H9 (cell line): ENCODE results near the gene HOXB1. TPM values are rescaled to one million over a fixed set of nuclear protein-coding genes. Genes with fewer than 3 reads are reported as not detected.

Source experiments
- DNase-seq: peaks from one replicate; pipeline ENCODE4 v3.0.0-alpha.2; 2017
- H2AFZ ChIP-seq: one replicate; pipeline ENCODE4 v1.6.1; 2013; ENCODE audit warnings: mild to moderate bottlenecking, low read length, control low read depth, moderate library complexity
- H2AK5ac ChIP-seq: 2 replicates; pipeline ENCODE4 v1.6.1; 2013; ENCODE audit warnings: low read length, control low read depth, mixed read lengths; ENCODE audit not compliant: insufficient read length
- H2BK120ac ChIP-seq: one replicate; pipeline ENCODE4 v1.6.1; 2013; ENCODE audit warnings: low read depth, mild to moderate bottlenecking, low read length, control low read depth, inconsistent platforms; ENCODE audit not compliant: poor library complexity, severe bottlenecking
- H2BK12ac ChIP-seq: 2 replicates; pipeline ENCODE4 v1.6.1; 2013; ENCODE audit warnings: low read length, control low read depth, mixed read lengths, low read depth; ENCODE audit not compliant: insufficient read length
- H2BK15ac ChIP-seq: 2 replicates; pipeline ENCODE4 v1.6.1; 2013; ENCODE audit warnings: low read depth, low read length, control low read depth
- H2BK20ac ChIP-seq: one replicate; pipeline ENCODE4 v1.6.1; 2013; ENCODE audit warnings: low read depth, mild to moderate bottlenecking, low read length, control low read depth, inconsistent platforms; ENCODE audit not compliant: poor library complexity, severe bottlenecking
- H2BK5ac ChIP-seq: 2 replicates; pipeline ENCODE4 v1.6.1; 2013; ENCODE audit warnings: low read length, control low read depth, mixed read lengths; ENCODE audit not compliant: insufficient read length
- H3K14ac ChIP-seq: 2 replicates; pipeline ENCODE4 v1.6.1; 2013; ENCODE audit warnings: low read length, control low read depth; ENCODE audit not compliant: insufficient read depth
- H3K18ac ChIP-seq: 2 replicates; pipeline ENCODE4 v1.6.1; 2013; ENCODE audit warnings: low read depth, mild to moderate bottlenecking, mixed read lengths, low read length, control low read depth; ENCODE audit not compliant: insufficient read length
- H3K23ac ChIP-seq: 2 replicates; pipeline ENCODE4 v1.6.1; 2013; ENCODE audit warnings: low read length, control low read depth, mixed read lengths, low read depth; ENCODE audit not compliant: insufficient read length
- H3K23me2 ChIP-seq: 2 replicates; pipeline ENCODE4 v1.6.1; 2013; ENCODE audit warnings: low read depth, mild to moderate bottlenecking, mixed read lengths, low read length, control low read depth; ENCODE audit not compliant: insufficient read length, poor library complexity, severe bottlenecking
- H3K27ac ChIP-seq: 2 replicates; pipeline ENCODE4 v1.5.1; 2013; ENCODE audit warnings: low read length, control low read depth, mixed read lengths, low read depth; ENCODE audit not compliant: insufficient read length
- H3K27me3 ChIP-seq: 2 replicates; pipeline ENCODE4 v1.6.1; 2013; ENCODE audit warnings: low read length, control low read depth, inconsistent platforms; ENCODE audit not compliant: insufficient read depth
- H3K4ac ChIP-seq: 2 replicates; pipeline ENCODE4 v1.6.1; 2013; ENCODE audit warnings: low read depth, mild to moderate bottlenecking, control low read depth, inconsistent platforms, low read length, moderate library complexity
- H3K4me1 ChIP-seq: 2 replicates; pipeline ENCODE4 v1.6.1; 2013; ENCODE audit warnings: low read length, control low read depth, inconsistent platforms; ENCODE audit not compliant: insufficient read depth
- H3K4me2 ChIP-seq: 2 replicates; pipeline ENCODE4 v1.6.1; 2013; ENCODE audit warnings: low read length, control low read depth, mixed read lengths; ENCODE audit not compliant: insufficient read length, insufficient read depth
- H3K56ac ChIP-seq: 2 replicates; pipeline ENCODE4 v1.6.1; 2013; ENCODE audit warnings: low read depth, mild to moderate bottlenecking, mixed read lengths, low read length, control low read depth; ENCODE audit not compliant: insufficient read length
- H3K79me1 ChIP-seq: 2 replicates; pipeline ENCODE4 v1.6.1; 2013; ENCODE audit warnings: low read depth, mild to moderate bottlenecking, moderate library complexity, low read length, control low read depth, inconsistent platforms; ENCODE audit not compliant: insufficient read depth, poor library complexity, severe bottlenecking
- H3K79me2 ChIP-seq: 2 replicates; pipeline ENCODE4 v1.6.1; 2013; ENCODE audit warnings: low read length, control low read depth, inconsistent platforms; ENCODE audit not compliant: insufficient read depth
- H3K9ac ChIP-seq: 2 replicates; pipeline ENCODE4 v1.6.1; 2013; ENCODE audit warnings: low read length, control low read depth, mixed read lengths; ENCODE audit not compliant: insufficient read length; ENCODE audit errors: extremely low read depth
- H3K9me3 ChIP-seq: one replicate; pipeline ENCODE4 v1.6.1; 2013; ENCODE audit warnings: low read depth, low read length, inconsistent platforms; ENCODE audit not compliant: control insufficient read depth
- H3T11ph ChIP-seq: one replicate; pipeline ENCODE4 v1.6.1; 2013; ENCODE audit warnings: mild to moderate bottlenecking, low read length, control low read depth, inconsistent platforms
- H4K20me1 ChIP-seq: one replicate; pipeline ENCODE4 v1.6.1; 2013; ENCODE audit not compliant: control insufficient read depth, insufficient read length, insufficient read depth
- H4K5ac ChIP-seq: 2 replicates; pipeline ENCODE4 v1.6.1; 2013; ENCODE audit warnings: low read depth, mild to moderate bottlenecking, mixed read lengths, low read length, control low read depth; ENCODE audit not compliant: insufficient read length
- H4K8ac ChIP-seq: replicated peaks from 2 replicates; pipeline ENCODE4 v1.6.1; 2013; ENCODE audit warnings: low read length, control low read depth, mixed read lengths, low read depth; ENCODE audit not compliant: insufficient read length
- H4K91ac ChIP-seq: 2 replicates; pipeline ENCODE4 v1.6.1; 2013; ENCODE audit warnings: low read depth, mild to moderate bottlenecking, moderate library complexity, mixed read lengths, low read length, control low read depth; ENCODE audit not compliant: insufficient read length
- H3K27ac Mint-ChIP-seq, 3 experiments: 2 replicates in 2 of 3; 3 replicates in 1 of 3; pipeline ENCODE4 v1.8.0; 2020 to 2021; ENCODE audit warnings: mixed read lengths in 3 of 3, mild to moderate bottlenecking in 1 of 3, moderate library complexity in 1 of 3
- H3K27me3 Mint-ChIP-seq: 2 replicates; pipeline ENCODE4 v1.8.0; 2021; ENCODE audit warnings: low read depth, mild to moderate bottlenecking, moderate library complexity, mixed read lengths
- H3K36me3 Mint-ChIP-seq, 3 experiments: 2 replicates in 2 of 3; 3 replicates in 1 of 3; pipeline ENCODE4 v1.8.0; 2020 to 2021; ENCODE audit warnings: low read depth in 3 of 3, mixed read lengths in 3 of 3; ENCODE audit not compliant: insufficient read depth in 1 of 3
- H3K4me1 Mint-ChIP-seq, 2 experiments: 2 replicates each; pipeline ENCODE4 v1.8.0; 2020; ENCODE audit warnings: mixed read lengths in 2 of 2
- H3K4me3 Mint-ChIP-seq, 2 experiments: 2 replicates in 1 of 2; 3 replicates in 1 of 2; pipeline ENCODE4 v1.8.0; 2020 to 2021; ENCODE audit warnings: mild to moderate bottlenecking in 2 of 2, mixed read lengths in 2 of 2, moderate library complexity in 1 of 2
- H3K9me3 Mint-ChIP-seq, 2 experiments: 2 replicates in 1 of 2; 3 replicates in 1 of 2; pipeline ENCODE4 v1.8.0; 2020; ENCODE audit warnings: mild to moderate bottlenecking in 2 of 2, mixed read lengths in 2 of 2, moderate library complexity in 1 of 2
- WGBS: extraction: QIAGEN DNeasy Blood & Tissue Kit; methylation state at CpG from one replicate; pipeline ENCODE4 v1.1.7; 2013; ENCODE audit warnings: missing lambda C conversion rate, low lambda C conversion rate, mixed read lengths; ENCODE audit not compliant: insufficient read length; ENCODE audit errors: extremely low coverage; 5-methylcytosine and 5-hydroxymethylcytosine counted together
- total RNA-seq: library from RNA; stranded (reverse); gene quantifications from 2 replicates; pipeline ENCODE4 v1.2.1, GENCODE V29; 2021
- TF ChIP-seq, protein P1 (sequence below): fragments of 200-600 bp; sonication (generic); conservative IDR thresholded peaks from 3 replicates; pipeline ENCODE4 v1.8.0; 2021; ENCODE audit warnings: antibody characterized with exemption, mild to moderate bottlenecking

The HOXB1 gene
- total RNA-seq, 1 experiment from 2014 or later, result not detected

DNA sequence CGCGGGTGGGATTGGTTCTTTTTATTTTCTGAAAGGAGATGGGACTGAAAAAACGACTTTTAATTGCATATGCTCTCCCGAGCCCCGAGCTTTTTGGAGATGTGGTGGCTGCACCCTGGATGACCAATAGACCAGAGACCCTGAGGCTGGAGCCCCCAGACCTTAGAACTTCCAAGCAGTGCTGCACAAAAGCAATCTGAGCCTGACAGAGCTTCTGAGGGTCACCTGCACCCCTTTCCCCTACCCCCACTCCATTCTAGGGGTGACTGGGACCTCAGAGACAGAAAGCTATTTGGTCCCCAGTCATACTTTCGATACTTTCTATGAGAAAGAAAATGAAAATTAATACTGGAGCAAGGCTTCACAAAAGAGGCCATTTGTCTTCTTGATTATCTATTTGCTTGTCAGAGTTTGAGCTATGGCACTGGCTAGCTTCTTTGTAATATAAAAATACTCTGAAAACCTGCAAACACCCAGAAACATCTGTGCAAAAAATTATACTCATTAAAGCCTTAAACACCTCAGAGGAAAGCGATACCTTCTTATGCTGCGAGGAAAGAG, 43.8 kb upstream of the HOXB1 start:
- TF ChIP-seq, protein P1, sequence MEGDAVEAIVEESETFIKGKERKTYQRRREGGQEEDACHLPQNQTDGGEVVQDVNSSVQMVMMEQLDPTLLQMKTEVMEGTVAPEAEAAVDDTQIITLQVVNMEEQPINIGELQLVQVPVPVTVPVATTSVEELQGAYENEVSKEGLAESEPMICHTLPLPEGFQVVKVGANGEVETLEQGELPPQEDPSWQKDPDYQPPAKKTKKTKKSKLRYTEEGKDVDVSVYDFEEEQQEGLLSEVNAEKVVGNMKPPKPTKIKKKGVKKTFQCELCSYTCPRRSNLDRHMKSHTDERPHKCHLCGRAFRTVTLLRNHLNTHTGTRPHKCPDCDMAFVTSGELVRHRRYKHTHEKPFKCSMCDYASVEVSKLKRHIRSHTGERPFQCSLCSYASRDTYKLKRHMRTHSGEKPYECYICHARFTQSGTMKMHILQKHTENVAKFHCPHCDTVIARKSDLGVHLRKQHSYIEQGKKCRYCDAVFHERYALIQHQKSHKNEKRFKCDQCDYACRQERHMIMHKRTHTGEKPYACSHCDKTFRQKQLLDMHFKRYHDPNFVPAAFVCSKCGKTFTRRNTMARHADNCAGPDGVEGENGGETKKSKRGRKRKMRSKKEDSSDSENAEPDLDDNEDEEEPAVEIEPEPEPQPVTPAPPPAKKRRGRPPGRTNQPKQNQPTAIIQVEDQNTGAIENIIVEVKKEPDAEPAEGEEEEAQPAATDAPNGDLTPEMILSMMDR, result no peak
- H3K9me3 Mint-ChIP-seq, result peaks cover 7 to 10% of the 10 kb centered on the region in 2 experiments; a peak in 4 of 5 replicates
- no peak overlapping the region for H3T11ph ChIP-seq
- H3K4me1 Mint-ChIP-seq, result peaks cover 5 to 35% of the 10 kb centered on the region in 2 experiments
- H3K56ac ChIP-seq, result no peak overlapping the region
- H3K4me2 ChIP-seq, result no peak overlapping the region
- no peaks in the 10 kb centered on the region for H3K9me3 ChIP-seq
- H4K5ac ChIP-seq, result no peak overlapping the region
- no peak overlapping the region for H3K4ac ChIP-seq
- H3K23me2 ChIP-seq, result no peaks in the 10 kb centered on the region
- no peak for DNase-seq
- no peak overlapping the region for H2AK5ac ChIP-seq
- no peaks in the 10 kb centered on the region for H3K79me1 ChIP-seq
- no CpG with 5 or more reads among the region's 8 CpGs for WGBS
- H3K27ac Mint-ChIP-seq, result no peak overlapping the region
- no peak overlapping the region for H3K23ac ChIP-seq
- no peak overlapping the region for H4K8ac ChIP-seq
- H2BK5ac ChIP-seq, result no peak overlapping the region
- H2BK120ac ChIP-seq, result no peak overlapping the region
- no peak overlapping the region for H3K18ac ChIP-seq
- no peaks in the 10 kb centered on the region; a peak in 2 of 7 replicates for H3K36me3 Mint-ChIP-seq
- H3K4me1 ChIP-seq, result no peaks in the 10 kb centered on the region
- no peak overlapping the region for H4K91ac ChIP-seq
- H2BK12ac ChIP-seq, result no peak overlapping the region
- peaks cover 17% of the 10 kb centered on the region for H3K27me3 Mint-ChIP-seq
- no peak overlapping the region for H3K27ac ChIP-seq
- H3K79me2 ChIP-seq, result no peaks in the 10 kb centered on the region
- no peak overlapping the region for H2BK20ac ChIP-seq
- H3K27me3 ChIP-seq, result peaks cover 96% of the 10 kb centered on the region
- no peak overlapping the region for H3K14ac ChIP-seq
- H2BK15ac ChIP-seq, result no peak overlapping the region
- H4K20me1 ChIP-seq, result peaks cover 2% of the 10 kb centered on the region
- no peak overlapping the region for H3K9ac ChIP-seq
- no peak overlapping the region for H2AFZ ChIP-seq
- no peak overlapping the region for H3K4me3 Mint-ChIP-seq
